ENCODE results near the gene MT1B. TPM values are rescaled to one million over a fixed set of nuclear protein-coding genes. Genes with fewer than 3 reads are reported as not detected.

Gene MT1B
- total and polyA plus RNA-seq, 2 of the 4 experiments (the other 2 are of a cell fraction), result not detected

- dilution Hi-C loops (cut with HindIII; ENCODE audit: low sequenced_read_pairs, unreplicated experiment), result no loop called here
- CTCF ChIA-PET, result interaction anchor here (1.3 kb wide), 1 partner anchor 29 kb away, joined by 4 read pairs; no protein-coding TSS in a partner anchor
- H3K9ac ChIP-seq (ENCODE audit: low read depth, low read length), result no peak overlapping the region
Measured at GRCh38 chr16:56630134-56630533, 21.6 kb upstream of the MT1B start.

More at GRCh38 chr16:56630134-56630533, 21.6 kb upstream of the MT1B start:
- Histone ChIP-seq H3K4me2 (ENCODE audit: low read depth, low read length) (no peak overlapping the region), H3K9me1 (ENCODE audit: insufficient read depth, low read length) (0 out of 2 replicates have a peak, but pooled peaks cover under 1% of the 10 kb centered on the region), H3K4ac (ENCODE audit: low read depth, low read length) (no peak overlapping the region), H3K36me3 (ENCODE audit: control insufficient read depth, insufficient read depth, low read length) (no peaks in the 10 kb centered on the region), H3K27ac (ENCODE audit: insufficient read depth, low read length) (no peak overlapping the region), H3K14ac (replicated peaks; ENCODE audit: low read depth, low read length) (no peak overlapping the region), H4K5ac (ENCODE audit: low read depth, low read length) (no peak overlapping the region), H3K79me1 (ENCODE audit: low read depth in 1 of 2, low read length in 2 of 2) (peaks cover 0 to 9% of the 10 kb centered on the region in 2 experiments; a peak in 2 of 4 replicates), H3K4me3 (ENCODE audit: insufficient read depth, low read depth, low read length) (no peak overlapping the region), H2AK9ac (replicated peaks; ENCODE audit: low read depth, low read length, poor library complexity) (no peak overlapping the region), H4K20me1 (ENCODE audit: insufficient read depth, low read length) (no peaks in the 10 kb centered on the region), H2BK15ac (ENCODE audit: low read depth, low read length) (no peak overlapping the region; the same call in 2 of the 3 replicates), H2BK5ac (ENCODE audit: low read depth, low read length, poor library complexity, severe bottlenecking) (no peak overlapping the region), H4K8ac (ENCODE audit: low read depth in 2 of 2, low read length in 2 of 2) (no peak overlapping the region), H2AFZ (replicated peaks; ENCODE audit: low read length, poor library complexity) (no peak overlapping the region), H3K9me3 (ENCODE audit: control insufficient read depth, insufficient read depth, low read length) (no peaks in the 10 kb centered on the region), H2BK20ac (ENCODE audit: low read depth, low read length) (no peak overlapping the region), H2BK120ac (ENCODE audit: low read depth, low read length) (no peak overlapping the region), H2AK5ac (ENCODE audit: low read depth, low read length) (no peak overlapping the region), H3K23ac (ENCODE audit: low read depth, low read length) (no peak overlapping the region), H4K91ac (ENCODE audit: insufficient read depth, low read depth, low read length) (no peak overlapping the region), H3K27me3 (ENCODE audit: control insufficient read depth, insufficient read depth, low read length) (peaks cover 40% of the 10 kb centered on the region), H3K18ac (ENCODE audit: low read depth, low read length) (no peak overlapping the region), H3K4me1 (ENCODE audit: control insufficient read depth, insufficient read depth, low read length) (peaks cover 13% of the 10 kb centered on the region), H3K56ac (ENCODE audit: extremely low read depth, insufficient read depth, low read length) (no peak overlapping the region)
- no TSS peak for BruUV-seq (replicated peaks)
- in situ Hi-C loops (cut with MboI; ENCODE audit: low sequenced_read_pairs) (no loop called here), intact Hi-C loops (cut with micrococcal nuclease) (no loop called here)
- no peak for TF ChIP-seq MXI1 (IDR thresholded peaks at IDR 0.05; ENCODE audit: borderline replicate concordance, low read depth, low read length)
- no peak for TF ChIP-seq RFX5 (IDR thresholded peaks at IDR 0.05; ENCODE audit: low read depth, low read length)
- no peak for TF ChIP-seq POLR2A (IDR thresholded peaks at IDR 0.05; ENCODE audit: low read depth, low read length)
- TF ChIP-seq CEBPB (IDR thresholded peaks at IDR 0.05; ENCODE audit: low read depth, low read length), result no peak
- TF ChIP-seq MAZ (IDR thresholded peaks at IDR 0.05; ENCODE audit: borderline replicate concordance, low read depth, low read length), result no peak
- TF ChIP-seq FOS (IDR thresholded peaks at IDR 0.05; ENCODE audit: low read depth, low read length), result no peak
- no peak for TF ChIP-seq MAFK (IDR thresholded peaks at IDR 0.05; ENCODE audit: low read depth, low read length)
- TF ChIP-seq BHLHE40 (IDR thresholded peaks at IDR 0.05; ENCODE audit: low read depth, low read length), result no peak
- TF ChIP-seq CTCF (conservative IDR thresholded peaks at IDR 0.05; ENCODE audit: low read depth, low read length), result no peak
- no peak for TF ChIP-seq CHD1 (IDR thresholded peaks at IDR 0.05; ENCODE audit: low read depth, low read length)
- no peak for TF ChIP-seq RCOR1 (IDR thresholded peaks at IDR 0.05; ENCODE audit: insufficient replicate concordance, low read length)
- no peak for TF ChIP-seq RAD21 (IDR thresholded peaks at IDR 0.05; ENCODE audit: low read length)
- TF ChIP-seq SMC3 (IDR thresholded peaks at IDR 0.05; ENCODE audit: low read depth, low read length), result no peak
- no peak for TF ChIP-seq ELK1 (IDR thresholded peaks at IDR 0.05; ENCODE audit: borderline replicate concordance, low read depth, low read length)
- TF ChIP-seq NFE2L2 (IDR thresholded peaks at IDR 0.05; ENCODE audit: low read depth, low read length), result no peak
- TF ChIP-seq USF2 (IDR thresholded peaks at IDR 0.05; ENCODE audit: low read depth, low read length), result no peak
- no CpG with 5 or more reads among the region's 3 CpGs for WGBS, 2 experiments (ENCODE audit: extremely low coverage in 2 of 2, insufficient read length in 1 of 2)
- ATAC-seq (ENCODE audit: low read depth) (no peak), DNase-seq (no peak)
- POLR2A ChIA-PET (ENCODE audit: unreplicated experiment), result interaction anchor here (0.9 kb wide), 1 partner anchor 11 kb away, joined by 3 read pairs; no protein-coding TSS in a partner anchor

Measured in IMR-90 (cell line).